Endothelial cell of umbilical vein (primary cell): ENCODE data around the gene PLA2G2E. TPM values are rescaled to one million over a fixed set of nuclear protein-coding genes. Genes with fewer than 3 reads are reported as not detected.

Experiments
- BruUV-seq: library from RNA; stranded (reverse); fragments of 400-500 nt; replicated peaks from 2 replicates; lab custom pipeline; 2021; lab: Mats Ljungman, UMichigan
- CTCF ChIA-PET: fragments of 300-600, 350-600 bp; sonication (Branson Sonifier 250); formaldehyde crosslinking; loops from one replicate; lab custom pipeline; 2021; ENCODE audit warnings: antibody characterized with exemption, inconsistent platforms; lab: Charles Lee
- POLR2A ChIA-PET: fragments of 300-600, 350-600 bp; sonication (Branson Sonifier 250); formaldehyde crosslinking; loops from one replicate; lab custom pipeline; 2021; ENCODE audit warnings: antibody characterized with exemption, inconsistent platforms; lab: Charles Lee
- DNase-seq: peaks from one replicate; pipeline ENCODE4 v3.0.0-alpha.2; 2011; ENCODE audit warnings: low read depth, low spot score
- FAIRE-seq: peaks from 2 replicates; lab custom pipeline; 2011; peaks lifted over from hg19 to GRCh38; lab: Jason Lieb, UNC
- H2AFZ ChIP-seq: 2 replicates; pipeline ENCODE4 v1.6.0; 2012; ENCODE audit warnings: low read depth, low read length, control low read depth, inconsistent platforms
- H3K27ac ChIP-seq: 2 replicates; pipeline ENCODE4 v1.5.1; 2011; ENCODE audit warnings: low read depth, mild to moderate bottlenecking, control low read depth, low read length, moderate library complexity; ENCODE audit not compliant: insufficient read depth
- H3K27me3 ChIP-seq, 2 experiments: 2 replicates each; pipeline versions ENCODE4 v1.6.0 to v1.6.1; 2011; ENCODE audit warnings: low read length in 2 of 2, mixed read lengths in 1 of 2; ENCODE audit not compliant: control insufficient read depth in 2 of 2, insufficient read depth in 2 of 2
- H3K36me3 ChIP-seq, 2 experiments: 2 replicates in 1 of 2; 3 replicates in 1 of 2; pipeline ENCODE4 v1.5.1; 2011; ENCODE audit warnings: low read length in 2 of 2, mild to moderate bottlenecking in 1 of 2, moderate library complexity in 1 of 2; ENCODE audit not compliant: control insufficient read depth in 2 of 2, insufficient read depth in 2 of 2; ENCODE audit errors: extremely low read depth in 1 of 2
- H3K4me1 ChIP-seq: 3 replicates; pipeline ENCODE4 v1.5.1; 2011; ENCODE audit warnings: mild to moderate bottlenecking, low read length; ENCODE audit not compliant: control insufficient read depth, insufficient read depth; ENCODE audit errors: extremely low read depth
- H3K4me2 ChIP-seq: 2 replicates; pipeline ENCODE4 v1.6.1; 2011; ENCODE audit warnings: low read length, control low read depth, mixed read lengths; ENCODE audit not compliant: insufficient read depth
- H3K4me3 ChIP-seq, 3 experiments: fragments of 200-600 bp in 1 of 3; sonication (generic), shearing (Covaris generic) in 1 of 3; replicated peaks in 1 of 3; 2 replicates each; pipeline ENCODE4 v1.5.1; 2011 to 2016; ENCODE audit warnings: control low read depth in 3 of 3, low read length in 3 of 3, mild to moderate bottlenecking in 2 of 3, inconsistent platforms in 1 of 3, low read depth in 1 of 3, moderate library complexity in 1 of 3; ENCODE audit not compliant: insufficient read depth in 1 of 3
- H3K79me2 ChIP-seq: 2 replicates; pipeline ENCODE4 v1.6.0; 2012; ENCODE audit warnings: low read length, inconsistent platforms; ENCODE audit not compliant: control insufficient read depth, insufficient read depth
- H3K9ac ChIP-seq: replicated peaks from 2 replicates; pipeline ENCODE3; 2011; ENCODE audit warnings: low read length, control low read depth; ENCODE audit not compliant: insufficient read depth; ENCODE audit errors: extremely low read depth
- H3K9me1 ChIP-seq: replicated peaks from 3 replicates; pipeline ENCODE4 v1.6.0; 2011; ENCODE audit warnings: mild to moderate bottlenecking, low read length; ENCODE audit not compliant: control insufficient read depth, insufficient read depth; ENCODE audit errors: extremely low read depth
- H3K9me3 ChIP-seq: replicated peaks from 2 replicates; pipeline ENCODE4 v1.5.1; 2012; ENCODE audit warnings: low read length, inconsistent platforms; ENCODE audit not compliant: control insufficient read depth, insufficient read depth
- H4K20me1 ChIP-seq: replicated peaks from 2 replicates; pipeline ENCODE3; 2011; ENCODE audit warnings: mild to moderate bottlenecking, low read length; ENCODE audit not compliant: control insufficient read depth, insufficient read depth; ENCODE audit errors: extremely low read depth
- EZH2 ChIP-seq: IDR thresholded peaks from 2 replicates; pipeline ENCODE4 v1.6.1; 2012; ENCODE audit warnings: borderline replicate concordance, low read depth, mild to moderate bottlenecking, moderate library complexity, low read length, inconsistent platforms; ENCODE audit not compliant: severe bottlenecking
- FOS ChIP-seq: IDR thresholded peaks from 2 replicates; pipeline ENCODE4 v1.6.1; 2011; ENCODE audit warnings: mild to moderate bottlenecking, low read length, moderate library complexity, borderline replicate concordance; ENCODE audit not compliant: insufficient read depth
- GATA2 ChIP-seq: IDR thresholded peaks from 2 replicates; pipeline ENCODE4 v1.7.0; 2011; ENCODE audit warnings: low read depth, mild to moderate bottlenecking, moderate library complexity, mixed read lengths, low read length; ENCODE audit not compliant: insufficient read length, insufficient read depth
- JUN ChIP-seq: IDR thresholded peaks from 2 replicates; pipeline ENCODE4 v1.6.1; 2011; ENCODE audit warnings: borderline replicate concordance, low read depth; ENCODE audit not compliant: insufficient read length, insufficient read depth
- MYC ChIP-seq: IDR thresholded peaks from one replicate; pipeline ENCODE4 v1.6.1; 2011; ENCODE audit warnings: mild to moderate bottlenecking, low read depth, low read length
- POLR2A ChIP-seq: IDR thresholded peaks from 2 replicates; pipeline ENCODE4 v1.6.1; 2012; ENCODE audit warnings: low read depth, mild to moderate bottlenecking, control low read depth, low read length
- POLR2AphosphoS5 ChIP-seq: IDR thresholded peaks from 2 replicates; pipeline ENCODE4 v1.6.1; 2012; ENCODE audit warnings: low read depth, mild to moderate bottlenecking, control low read depth, low read length, moderate library complexity; ENCODE audit not compliant: insufficient read depth
- dilution Hi-C: fragments of 300-500 bp; cut with MboI; formaldehyde crosslinking; loops from one replicate; pipeline ENCODE4 v1.15.0; 2019; ENCODE audit warnings: low sequenced_read_pairs; ENCODE audit not compliant: extremely low pct_ligation_motif_present
- intact Hi-C: fragments of 100-400 bp; cut with micrococcal nuclease; formaldehyde crosslinking; loops from one replicate; pipeline ENCODE4 v1.10.0; 2022
- polyA plus RNA-seq, 4 experiments: library from polyadenylated mRNA; depleted of rRNA in 3 of 4; stranded (reverse) in 3 of 4; unstranded in 1 of 4; fragments of >200 nt; gene quantifications; 2 replicates each; pipeline versions ENCODE4 v1.2.1 to v1.2.3, GENCODE V29; 2011 to 2012; ENCODE audit warnings: missing spikeins in 1 of 4
- total RNA-seq: library from RNA; stranded (reverse); gene quantifications from 2 replicates; pipeline ENCODE4 v1.2.3, GENCODE V29; 2021
- TF ChIP-seq, protein P1 (sequence below): IDR thresholded peaks from 2 replicates; pipeline ENCODE4 v1.6.1; 2011; ENCODE audit not compliant: insufficient read depth, insufficient read length
- TF ChIP-seq, protein P2 (sequence below), 2 donors: IDR thresholded peaks; 1 replicate in 1 of 2; 2 replicates in 1 of 2; pipeline ENCODE4 v1.5.1; 2011; ENCODE audit warnings: low read length in 2 of 2, mild to moderate bottlenecking in 2 of 2, moderate library complexity in 2 of 2, control low read depth in 1 of 2, inconsistent platforms in 1 of 2, low read depth in 1 of 2; ENCODE audit not compliant: insufficient read depth in 1 of 2; ENCODE audit errors: extremely low read depth in 1 of 2

PLA2G2E gene
- total and polyA plus RNA-seq, 2 donors (not counting 3 experiments of a cell fraction or from before 2014, with no cell fraction given) = not detected

DNA sequence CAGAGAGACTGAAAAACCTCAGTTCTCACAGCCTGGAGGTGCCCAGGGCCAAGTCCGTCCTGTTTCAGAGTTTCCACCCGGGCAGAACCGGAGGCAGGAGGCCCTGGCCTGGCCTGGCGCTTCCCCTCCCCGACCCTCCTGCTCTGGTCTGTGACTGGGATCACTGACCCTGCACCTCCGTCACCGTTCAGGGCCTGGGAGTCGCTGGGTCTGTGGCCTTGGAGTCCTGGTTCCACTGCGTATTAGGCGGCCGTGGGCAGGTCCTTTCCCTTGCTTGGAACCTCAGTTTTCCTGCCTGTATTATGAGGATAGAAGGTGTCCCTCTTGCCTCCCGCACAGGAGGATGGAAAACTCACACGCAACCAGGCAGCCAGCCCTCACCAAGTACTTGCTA is 533 bp upstream of the PLA2G2E start:
- no peak overlapping the region for H3K4me3 ChIP-seq
- TF ChIP-seq MYC (no peak), POLR2AphosphoS5 (no peak), FOS (no peak), GATA2 (no peak), EZH2 (no peak), POLR2A (no peak), JUN (no peak)
- TF ChIP-seq, protein P1, sequence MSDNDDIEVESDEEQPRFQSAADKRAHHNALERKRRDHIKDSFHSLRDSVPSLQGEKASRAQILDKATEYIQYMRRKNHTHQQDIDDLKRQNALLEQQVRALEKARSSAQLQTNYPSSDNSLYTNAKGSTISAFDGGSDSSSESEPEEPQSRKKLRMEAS = no peak
- TF ChIP-seq, protein P2, sequence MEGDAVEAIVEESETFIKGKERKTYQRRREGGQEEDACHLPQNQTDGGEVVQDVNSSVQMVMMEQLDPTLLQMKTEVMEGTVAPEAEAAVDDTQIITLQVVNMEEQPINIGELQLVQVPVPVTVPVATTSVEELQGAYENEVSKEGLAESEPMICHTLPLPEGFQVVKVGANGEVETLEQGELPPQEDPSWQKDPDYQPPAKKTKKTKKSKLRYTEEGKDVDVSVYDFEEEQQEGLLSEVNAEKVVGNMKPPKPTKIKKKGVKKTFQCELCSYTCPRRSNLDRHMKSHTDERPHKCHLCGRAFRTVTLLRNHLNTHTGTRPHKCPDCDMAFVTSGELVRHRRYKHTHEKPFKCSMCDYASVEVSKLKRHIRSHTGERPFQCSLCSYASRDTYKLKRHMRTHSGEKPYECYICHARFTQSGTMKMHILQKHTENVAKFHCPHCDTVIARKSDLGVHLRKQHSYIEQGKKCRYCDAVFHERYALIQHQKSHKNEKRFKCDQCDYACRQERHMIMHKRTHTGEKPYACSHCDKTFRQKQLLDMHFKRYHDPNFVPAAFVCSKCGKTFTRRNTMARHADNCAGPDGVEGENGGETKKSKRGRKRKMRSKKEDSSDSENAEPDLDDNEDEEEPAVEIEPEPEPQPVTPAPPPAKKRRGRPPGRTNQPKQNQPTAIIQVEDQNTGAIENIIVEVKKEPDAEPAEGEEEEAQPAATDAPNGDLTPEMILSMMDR (IDR thresholded peaks at IDR 0.05; ENCODE audit: extremely low read depth in 1 of 2, insufficient read depth in 1 of 2, low read depth in 1 of 2, low read length in 2 of 2) = no peak
- intact Hi-C loops (no loop called here), dilution Hi-C loops (no loop called here)
- no peak overlapping the region for H3K27ac ChIP-seq
- no TSS peak for BruUV-seq
- CTCF ChIA-PET = no interaction called here
- no peaks in the 10 kb centered on the region for H4K20me1 ChIP-seq
- H3K79me2 ChIP-seq = no peaks in the 10 kb centered on the region
- H3K9me3 ChIP-seq = no peaks in the 10 kb centered on the region
- POLR2A ChIA-PET = no interaction called here
- no peak overlapping the region for H3K9ac ChIP-seq
- no peak overlapping the region for H3K4me2 ChIP-seq
- H3K4me1 ChIP-seq = no peaks in the 10 kb centered on the region
- H3K9me1 ChIP-seq = no peaks in the 10 kb centered on the region
- DNase-seq (no peak), FAIRE-seq (no peak)
- H3K27me3 ChIP-seq = no peaks in the 10 kb centered on the region
- no peaks in the 10 kb centered on the region for H3K36me3 ChIP-seq
- no peak overlapping the region for H2AFZ ChIP-seq
